HCT116 (cell line): ENCODE results near the gene COG2. TPM values are rescaled to one million over a fixed set of nuclear protein-coding genes. Genes with fewer than 3 reads are reported as not detected.

Experiments used
- ATAC-seq: fragments of 200-7000 bp; cut with Tn5 transposase; 2 replicates; pipeline ENCODE4 v1.9.1; 2020; ENCODE audit warnings: mild to moderate bottlenecking, moderate library complexity
- BruUV-seq: library from RNA; stranded (reverse); fragments of 400-500 nt; replicated peaks from 2 replicates; lab custom pipeline; 2021; lab: Mats Ljungman, UMichigan
- CTCF ChIA-PET: fragments of 300-600 bp; sonication (Branson Sonifier 250); formaldehyde crosslinking; loops from one replicate; lab custom pipeline; 2021; ENCODE audit warnings: antibody characterized with exemption; lab: Charles Lee
- POLR2A ChIA-PET: fragments of 300-600, 350-600 bp; sonication (Branson Sonifier 250); formaldehyde crosslinking; loops from one replicate; lab custom pipeline; 2021; ENCODE audit warnings: antibody characterized with exemption; lab: Charles Lee
- RAD21 ChIA-PET, 2 experiments: fragments of 300-600 bp; sonication (Branson Sonifier 250); formaldehyde crosslinking; loops; one replicate each; lab custom pipeline; 2023; ENCODE audit warnings: low total read pairs in 2 of 2; ENCODE audit not compliant: uncharacterized antibody in 2 of 2, unreplicated experiment in 2 of 2, low non-redundant PET in 1 of 2; lab: Charles Lee
- DNase-seq: peaks from one replicate; pipeline ENCODE4 v3.0.0-alpha.2; 2010; ENCODE audit warnings: low read depth, low spot score
- H2AFZ ChIP-seq: fragments of 200-600 bp; shearing (Covaris generic), sonication (generic); 2 replicates; pipeline ENCODE4 v1.6.1; 2017; ENCODE audit warnings: low read depth, mixed run types, mixed read lengths, antibody characterized with exemption, low read length; ENCODE audit not compliant: poor library complexity, severe bottlenecking
- H3K27ac ChIP-seq: 2 replicates; pipeline ENCODE4 v1.5.1; 2012; ENCODE audit warnings: low read depth, low read length
- H3K27me3 ChIP-seq: fragments of 200-600 bp; sonication (generic); 2 replicates; pipeline ENCODE4 v1.6.1; 2016; ENCODE audit warnings: mixed run types, low read length, mixed read lengths; ENCODE audit not compliant: insufficient read depth
- H3K36me3 ChIP-seq, 2 experiments: fragments of 200-500 bp in 1 of 2; fragments of 200-600 bp in 1 of 2; sonication (Bioruptor generic) in 1 of 2; sonication (generic) in 1 of 2; 2 replicates each; pipeline versions ENCODE4 v1.5.1 to v1.6.1; 2014 to 2016; ENCODE audit warnings: low read length in 2 of 2, inconsistent platforms in 1 of 2, mixed read lengths in 1 of 2, mixed run types in 1 of 2; ENCODE audit not compliant: insufficient read depth in 2 of 2, control insufficient read depth in 1 of 2
- H3K4me1 ChIP-seq, 2 experiments: fragments of 200-600 bp in 1 of 2; sonication (generic) in 1 of 2; 2 replicates each; pipeline versions ENCODE4 v1.5.1 to v1.6.1; 2012 to 2017; ENCODE audit warnings: low read length in 2 of 2, inconsistent platforms in 1 of 2, mild to moderate bottlenecking in 1 of 2, mixed read lengths in 1 of 2, mixed run types in 1 of 2, moderate library complexity in 1 of 2; ENCODE audit not compliant: insufficient read depth in 2 of 2, control insufficient read depth in 1 of 2
- H3K4me2 ChIP-seq: fragments of 200-600 bp; sonication (generic); 2 replicates; pipeline ENCODE4 v1.6.1; 2017; ENCODE audit warnings: mixed run types, low read length, mixed read lengths
- H3K4me3 ChIP-seq, 2 experiments: fragments of 200-600 bp in 1 of 2; sonication (generic) in 1 of 2; replicated peaks in 1 of 2; 2 replicates each; pipeline ENCODE4 v1.5.1; 2011 to 2016; ENCODE audit warnings: low read length in 2 of 2, control low read depth in 1 of 2, low read depth in 1 of 2, mild to moderate bottlenecking in 1 of 2, mixed read lengths in 1 of 2, mixed run types in 1 of 2
- H3K79me2 ChIP-seq: fragments of 200-600 bp; sonication (generic); 2 replicates; pipeline ENCODE4 v1.6.1; 2017; ENCODE audit warnings: mild to moderate bottlenecking, mixed run types, low read length, moderate library complexity, mixed read lengths; ENCODE audit not compliant: insufficient read depth
- H3K9ac ChIP-seq: fragments of 200-600 bp; sonication (generic); 2 replicates; pipeline ENCODE4 v1.6.1; 2016; ENCODE audit warnings: low read length, mixed read lengths
- H3K9me2 ChIP-seq: fragments of 200-600 bp; sonication (generic), shearing (Covaris generic); 2 replicates; pipeline ENCODE4 v1.6.1; 2017; ENCODE audit warnings: mixed run types, mild to moderate bottlenecking, moderate library complexity; ENCODE audit not compliant: insufficient read depth
- H3K9me3 ChIP-seq, 2 experiments: fragments of 200-500 bp in 1 of 2; fragments of 200-600 bp in 1 of 2; sonication (Bioruptor generic) in 1 of 2; sonication (generic) in 1 of 2; 2 replicates each; pipeline ENCODE4 v1.6.1; 2014 to 2017; ENCODE audit warnings: low read length in 2 of 2, mixed read lengths in 2 of 2, inconsistent platforms in 1 of 2, low read depth in 1 of 2, mild to moderate bottlenecking in 1 of 2, mixed run types in 1 of 2, moderate library complexity in 1 of 2; ENCODE audit not compliant: control insufficient read depth in 1 of 2, insufficient read depth in 1 of 2
- H4K20me1 ChIP-seq: fragments of 200-600 bp; sonication (generic), shearing (Covaris generic); 2 replicates; pipeline ENCODE4 v1.6.1; 2017; ENCODE audit warnings: mixed run types, mild to moderate bottlenecking, moderate library complexity; ENCODE audit not compliant: insufficient read depth
- CBX3 ChIP-seq: IDR thresholded peaks from 2 replicates; pipeline ENCODE4 v1.6.1; 2012; ENCODE audit warnings: low read depth
- CEBPB ChIP-seq: IDR thresholded peaks from 2 replicates; pipeline ENCODE4 v1.6.1; 2012; ENCODE audit warnings: low read depth
- EGR1 ChIP-seq: IDR thresholded peaks from 2 replicates; pipeline ENCODE4 v1.6.1; 2012; ENCODE audit warnings: low read depth
- ELF1 ChIP-seq: IDR thresholded peaks from 2 replicates; pipeline ENCODE4 v1.6.1; 2012; ENCODE audit warnings: low read depth, borderline replicate concordance
- EZH2phosphoT487 ChIP-seq: fragments of 200-600 bp; IDR thresholded peaks from 2 replicates; pipeline ENCODE4 v1.6.1; 2018; ENCODE audit warnings: antibody characterized with exemption, borderline replicate concordance
- FOSL1 ChIP-seq: IDR thresholded peaks from 2 replicates; pipeline ENCODE4 v1.6.1; 2012; ENCODE audit warnings: low read depth
- JUND ChIP-seq: IDR thresholded peaks from 2 replicates; pipeline ENCODE4 v1.6.1; 2012
- POLR2A ChIP-seq: IDR thresholded peaks from 2 replicates; pipeline ENCODE4 v1.7.0; 2011; ENCODE audit warnings: borderline replicate concordance; ENCODE audit not compliant: insufficient read depth, insufficient read length; ENCODE audit errors: extremely low read depth
- POLR2AphosphoS5 ChIP-seq: IDR thresholded peaks from 2 replicates; pipeline ENCODE4 v1.6.1; 2011; ENCODE audit warnings: mild to moderate bottlenecking, low read depth, low read length, moderate library complexity
- RAD21 ChIP-seq: IDR thresholded peaks from 2 replicates; pipeline ENCODE4 v1.6.1; 2012; ENCODE audit warnings: low read depth, mild to moderate bottlenecking
- SIN3A ChIP-seq: IDR thresholded peaks from 2 replicates; pipeline ENCODE4 v1.6.1; 2012; ENCODE audit warnings: low read depth
- SP1 ChIP-seq: IDR thresholded peaks from 2 replicates; pipeline ENCODE4 v1.6.1; 2012; ENCODE audit warnings: low read depth
- TCF7L2 ChIP-seq: IDR thresholded peaks from 2 replicates; pipeline ENCODE4 v1.7.0; 2011; ENCODE audit warnings: borderline replicate concordance, inconsistent platforms; ENCODE audit not compliant: insufficient read depth, insufficient read length; ENCODE audit errors: extremely low read depth
- ZFX ChIP-seq: fragments of 450-650 bp; IDR thresholded peaks from 2 replicates; pipeline ENCODE4 v1.6.1; 2017
- ZNF274 ChIP-seq: fragments of 200-500 bp; sonication (Bioruptor generic); IDR thresholded peaks from 2 replicates; pipeline ENCODE4 v1.6.1; 2014; ENCODE audit warnings: mild to moderate bottlenecking, low read depth, low read length, inconsistent platforms
- intact Hi-C: fragments of 100-400 bp; cut with micrococcal nuclease; formaldehyde crosslinking; loops from 2 replicates; pipeline ENCODE4 v1.10.0; 2022
- total RNA-seq: library from RNA; stranded (reverse); gene quantifications from one replicate; pipeline ENCODE4 v1.2.1, GENCODE V29; 2021; ENCODE audit not compliant: unreplicated experiment
- TF ChIP-seq, protein P1 (sequence below): IDR thresholded peaks from 2 replicates; pipeline ENCODE4 v1.6.1; 2012
- TF ChIP-seq, protein P2 (sequence below): IDR thresholded peaks from 2 replicates; pipeline ENCODE4 v1.6.1; 2011; ENCODE audit warnings: mild to moderate bottlenecking, low read length, moderate library complexity; ENCODE audit not compliant: insufficient replicate concordance; ENCODE audit errors: extremely low read depth
- TF ChIP-seq, protein P3 (sequence below): IDR thresholded peaks from 2 replicates; pipeline ENCODE4 v1.6.1; 2012

The COG2 gene
- total RNA-seq, 1 experiment from 2014 or later: 28.6 TPM

DNA sequence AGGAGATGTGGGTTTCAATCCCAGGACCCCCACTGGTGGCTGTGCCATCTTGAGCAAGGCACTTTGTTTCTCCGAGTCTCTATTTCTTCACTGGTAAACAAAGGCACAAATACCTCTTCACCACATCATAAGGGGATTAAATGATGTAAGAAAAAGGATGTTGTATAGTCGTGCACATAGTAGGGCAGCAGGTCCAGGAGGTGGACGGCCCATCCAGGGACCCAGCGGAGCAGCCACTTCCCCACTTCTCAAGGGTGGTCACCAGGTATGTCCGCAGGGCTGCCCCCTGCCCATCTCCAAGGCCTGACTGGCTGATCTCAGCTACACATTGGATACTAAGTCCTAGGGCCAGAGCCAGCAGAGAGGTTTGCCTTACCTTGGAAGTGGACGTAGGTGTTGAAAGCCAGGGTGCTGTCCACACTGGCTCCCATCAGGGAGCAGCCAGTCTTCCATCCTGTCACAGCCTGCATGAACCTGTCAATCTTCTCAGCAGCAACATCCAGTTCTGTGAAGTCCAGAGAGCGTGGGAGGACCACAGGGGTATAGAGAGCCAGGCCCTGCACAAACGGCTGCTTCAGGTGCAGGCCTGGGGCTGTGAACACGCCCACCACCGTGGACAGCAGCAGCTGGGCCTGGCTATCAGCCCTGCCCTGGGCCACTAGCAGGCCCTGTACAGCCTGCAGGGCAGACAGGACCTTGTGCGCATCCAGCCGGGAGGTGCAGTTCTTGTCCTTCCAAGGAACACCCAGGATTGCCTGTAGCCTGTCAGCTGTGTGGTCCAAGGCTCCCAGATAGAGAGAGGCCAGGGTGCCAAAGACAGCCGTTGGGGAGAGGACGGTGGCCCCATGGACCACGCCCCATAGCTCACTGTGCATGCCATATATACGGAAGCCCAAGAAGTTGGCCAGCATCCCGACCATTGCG is 67.6 kb downstream of the COG2 start:
- Histone ChIP-seq H3K9me3 (no peaks in the 10 kb centered on the region), H4K20me1 (no peaks in the 10 kb centered on the region), H3K27ac (no peak overlapping the region), H2AFZ (no peak overlapping the region), H3K4me1 (no peaks in the 10 kb centered on the region), H3K9me2 (no peaks in the 10 kb centered on the region), H3K36me3 (no peaks in the 10 kb centered on the region), H3K4me3 (no peak overlapping the region), H3K9ac (no peak overlapping the region), H3K79me2 (no peaks in the 10 kb centered on the region), H3K4me2 (no peak overlapping the region), H3K27me3 (no peaks in the 10 kb centered on the region)
- ChIA-PET POLR2A (no interaction called here), RAD21 (no interaction called here), CTCF (no interaction called here)
- DNase-seq (no peak), ATAC-seq (no peak)
- intact Hi-C loops: no loop called here
- no TSS peak for BruUV-seq
- TF ChIP-seq, protein P1, sequence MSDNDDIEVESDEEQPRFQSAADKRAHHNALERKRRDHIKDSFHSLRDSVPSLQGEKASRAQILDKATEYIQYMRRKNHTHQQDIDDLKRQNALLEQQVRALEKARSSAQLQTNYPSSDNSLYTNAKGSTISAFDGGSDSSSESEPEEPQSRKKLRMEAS: no peak
- no peak for TF ChIP-seq EZH2phosphoT487
- TF ChIP-seq TCF7L2: no peak
- no peak for TF ChIP-seq RAD21
- TF ChIP-seq ELF1: no peak
- TF ChIP-seq, protein P2, sequence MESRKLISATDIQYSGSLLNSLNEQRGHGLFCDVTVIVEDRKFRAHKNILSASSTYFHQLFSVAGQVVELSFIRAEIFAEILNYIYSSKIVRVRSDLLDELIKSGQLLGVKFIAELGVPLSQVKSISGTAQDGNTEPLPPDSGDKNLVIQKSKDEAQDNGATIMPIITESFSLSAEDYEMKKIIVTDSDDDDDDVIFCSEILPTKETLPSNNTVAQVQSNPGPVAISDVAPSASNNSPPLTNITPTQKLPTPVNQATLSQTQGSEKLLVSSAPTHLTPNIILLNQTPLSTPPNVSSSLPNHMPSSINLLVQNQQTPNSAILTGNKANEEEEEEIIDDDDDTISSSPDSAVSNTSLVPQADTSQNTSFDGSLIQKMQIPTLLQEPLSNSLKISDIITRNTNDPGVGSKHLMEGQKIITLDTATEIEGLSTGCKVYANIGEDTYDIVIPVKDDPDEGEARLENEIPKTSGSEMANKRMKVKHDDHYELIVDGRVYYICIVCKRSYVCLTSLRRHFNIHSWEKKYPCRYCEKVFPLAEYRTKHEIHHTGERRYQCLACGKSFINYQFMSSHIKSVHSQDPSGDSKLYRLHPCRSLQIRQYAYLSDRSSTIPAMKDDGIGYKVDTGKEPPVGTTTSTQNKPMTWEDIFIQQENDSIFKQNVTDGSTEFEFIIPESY: no peak
- TF ChIP-seq EGR1: no peak
- no peak for TF ChIP-seq ZNF274
- no peak for TF ChIP-seq CEBPB
- no peak for TF ChIP-seq ZFX
- no peak for TF ChIP-seq SP1
- TF ChIP-seq, protein P3, sequence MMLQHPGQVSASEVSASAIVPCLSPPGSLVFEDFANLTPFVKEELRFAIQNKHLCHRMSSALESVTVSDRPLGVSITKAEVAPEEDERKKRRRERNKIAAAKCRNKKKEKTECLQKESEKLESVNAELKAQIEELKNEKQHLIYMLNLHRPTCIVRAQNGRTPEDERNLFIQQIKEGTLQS: no peak
- TF ChIP-seq JUND: no peak
- no peak for TF ChIP-seq POLR2A
- TF ChIP-seq POLR2AphosphoS5: no peak
- no peak for TF ChIP-seq FOSL1
- TF ChIP-seq CBX3: no peak
- no peak for TF ChIP-seq SIN3A
